ENCODE measurements around the gene NALCN. TPM values are rescaled to one million over a fixed set of nuclear protein-coding genes. Genes with fewer than 3 reads are reported as not detected.

NALCN gene
- total and polyA plus RNA-seq, 2 of the 8 experiments (the other 6 are each of a cell fraction or from before 2014, with no cell fraction given): 0.26 to 0.54 TPM

DNA sequence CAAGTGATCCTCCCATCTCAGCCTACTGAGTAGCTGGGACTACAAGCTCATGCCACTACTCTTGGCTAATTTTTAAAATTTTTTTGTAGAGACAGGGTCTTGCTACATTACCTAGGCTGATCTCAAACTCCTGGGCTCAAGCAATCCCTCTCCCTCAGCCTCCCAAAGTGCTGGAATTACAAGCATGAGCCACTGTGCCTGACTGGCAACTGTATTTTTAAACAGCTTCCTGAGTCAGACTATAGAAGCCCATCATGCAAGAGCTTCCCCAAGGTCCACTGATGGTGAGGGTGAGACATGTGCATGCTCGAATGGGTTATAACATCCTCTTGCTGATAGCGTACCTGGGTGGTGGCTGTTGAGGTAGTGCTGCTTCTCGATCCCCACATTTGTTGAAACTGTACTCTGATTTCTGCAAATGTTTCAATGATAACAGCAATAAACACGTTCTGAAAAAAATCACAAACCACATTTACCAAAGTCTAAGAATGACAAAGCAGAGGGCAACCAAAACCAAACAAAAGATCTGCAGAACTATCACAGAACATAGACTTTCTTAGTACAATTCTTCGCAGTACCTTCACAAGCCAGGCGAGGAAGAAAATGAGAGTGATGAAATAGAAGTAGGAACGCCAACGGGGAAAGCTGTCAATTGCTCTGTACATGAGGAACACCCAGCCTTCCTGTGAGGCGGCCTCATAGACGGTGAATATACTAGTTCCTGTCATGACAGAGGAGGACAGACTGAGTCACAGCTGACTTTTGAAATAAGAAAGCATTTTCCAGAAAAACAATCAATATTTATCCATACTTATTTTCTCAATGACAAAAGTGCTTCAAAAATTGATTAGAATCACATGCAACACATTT lies 124.4 kb downstream of the NALCN start (continued):
- TF ChIP-seq E2F6 (IDR thresholded peaks at IDR 0.05): no peak
- TF ChIP-seq JUN (IDR thresholded peaks at IDR 0.05; ENCODE audit: low read depth, low read length): no peak

Measured in H1 (cell line).